Uterus (tissue), 4 donors: Measurements from ENCODE around the gene LCT. TPM values are rescaled to one million over a fixed set of nuclear protein-coding genes. Genes with fewer than 3 reads are reported as not detected.

ENCODE experiments used
- DNase-seq, 2 donors: peaks; one replicate each; pipeline ENCODE4 v3.0.0-alpha.2; 2019 to 2020
- H3K27ac ChIP-seq, 2 donors: fragments of 200-600 bp; sonication (generic); 1 replicate in 1 of 2; 2 replicates in 1 of 2; pipeline ENCODE4 v1.5.1; 2016 to 2018
- H3K27me3 ChIP-seq, 2 donors: fragments of 200-600 bp; sonication (generic); one replicate each; pipeline ENCODE4 v1.5.1; 2018 to 2019; ENCODE audit warnings: control low read depth in 1 of 2
- H3K36me3 ChIP-seq, 2 donors: fragments of 200-600 bp; sonication (generic); one replicate each; pipeline ENCODE4 v1.5.1; 2019; ENCODE audit warnings: control low read depth in 1 of 2
- H3K4me1 ChIP-seq, 2 donors: fragments of 200-600 bp; sonication (generic); one replicate each; pipeline ENCODE4 v1.5.1; 2018 to 2019; ENCODE audit warnings: control low read depth in 1 of 2
- H3K4me3 ChIP-seq, 2 donors: fragments of 200-600 bp; sonication (generic); 1 replicate in 1 of 2; 2 replicates in 1 of 2; pipeline ENCODE4 v1.5.1; 2018 to 2019; ENCODE audit warnings: mild to moderate bottlenecking in 1 of 2
- H3K9me3 ChIP-seq, 2 donors: fragments of 200-600 bp; sonication (generic); one replicate each; pipeline ENCODE4 v1.5.1; 2019; ENCODE audit warnings: control low read depth in 1 of 2
- CTCF ChIP-seq, 4 experiments: fragments of 200-600 bp in 2 of 4; fragments of 450-650 bp in 2 of 4; sonication (generic) in 2 of 4; IDR thresholded peaks; one replicate each; pipeline ENCODE4 v1.5.1; 2016 to 2019; ENCODE audit warnings: antibody characterized with exemption in 4 of 4, mild to moderate bottlenecking in 2 of 4, moderate library complexity in 1 of 4
- POLR2A ChIP-seq, 2 donors: fragments of 450-650 bp; IDR thresholded peaks; one replicate each; pipeline ENCODE4 v1.6.1; 2016; ENCODE audit warnings: antibody characterized with exemption in 2 of 2, mild to moderate bottlenecking in 1 of 2, moderate library complexity in 1 of 2
- intact Hi-C: fragments of 100-400 bp; cut with DNase I; formaldehyde crosslinking; loops from one replicate; pipeline ENCODE4 v1.15.1; 2023; ENCODE audit warnings: low total_unique reads
- total RNA-seq, 4 donors: library from RNA; depleted of rRNA in 3 of 4; stranded (reverse); fragments of >200 nt in 3 of 4; gene quantifications; one replicate each; pipeline versions ENCODE4 v1.1.0 to v1.2.4, GENCODE V29; 2014 to 2023
- donor health status: DM: yes; HTN: yes; CAD: no.

LCT gene
- total RNA-seq, 4 donors from 2014 or later, result 0.07 TPM; not detected in 3

DNA sequence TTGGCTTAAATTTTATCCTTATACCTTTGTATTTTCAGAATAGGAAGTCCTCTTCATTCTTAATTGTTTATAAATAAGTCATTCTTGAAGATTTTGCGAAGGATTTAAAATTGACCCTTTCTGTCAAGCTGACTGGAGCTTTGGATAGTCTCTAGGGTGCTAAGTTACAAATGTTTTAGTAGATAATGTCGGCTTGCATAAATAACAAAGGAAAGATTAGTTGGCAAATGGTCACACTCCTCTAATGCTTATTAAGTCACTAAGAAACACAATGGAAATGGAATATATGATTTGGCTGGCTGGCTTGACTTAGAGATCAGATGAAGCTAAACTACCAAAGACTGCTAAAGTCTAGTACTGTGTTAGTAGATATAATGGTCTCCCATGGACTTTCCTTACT, 54.8 kb downstream of the LCT start:
- no peak overlapping the region for H3K4me3 ChIP-seq
- H3K36me3 ChIP-seq, result no peaks in the 10 kb centered on the region
- no peak for DNase-seq
- H3K27me3 ChIP-seq, result no peaks in the 10 kb centered on the region
- H3K9me3 ChIP-seq, result no peaks in the 10 kb centered on the region
- intact Hi-C loops, result no loop called here
- TF ChIP-seq CTCF (IDR thresholded peaks at IDR 0.05), result no peak
- no peak for TF ChIP-seq POLR2A (IDR thresholded peaks at IDR 0.05)
- H3K4me1 ChIP-seq, result no peaks in the 10 kb centered on the region
- no peak overlapping the region for H3K27ac ChIP-seq

- Histone ChIP-seq H3K4me3 (no peak overlapping the region), H3K27me3 (no peaks in the 10 kb centered on the region), H3K36me3 (no peaks in the 10 kb centered on the region), H3K27ac (no peak overlapping the region), H3K4me1 (no peaks in the 10 kb centered on the region), H3K9me3 (no peaks in the 10 kb centered on the region)
- no peak for DNase-seq
- TF ChIP-seq POLR2A (IDR thresholded peaks at IDR 0.05) (no peak), CTCF (IDR thresholded peaks at IDR 0.05) (no peak)
- intact Hi-C loops, result no loop called here
Observed at GRCh38 chr2:135776367-135776766, 60.6 kb downstream of the LCT start.

DNA sequence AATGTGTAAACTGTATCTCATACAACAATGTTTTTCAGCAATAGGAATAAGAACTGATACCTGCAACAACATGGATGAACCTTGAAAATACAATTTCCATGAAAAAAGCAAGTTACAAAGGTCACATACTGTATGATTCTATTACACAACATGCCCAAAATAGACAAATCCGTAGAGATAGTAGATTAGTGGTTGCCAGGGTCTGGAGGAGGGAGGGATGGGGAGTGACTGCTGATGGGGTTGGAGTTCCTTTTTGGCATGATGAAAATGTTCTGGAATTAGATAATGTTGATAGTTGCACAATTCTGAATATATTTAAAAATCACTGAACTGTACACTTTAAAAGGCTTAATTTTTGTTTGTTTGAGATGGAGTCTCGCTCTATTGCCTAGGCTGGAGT, 61.6 kb downstream of the LCT start:
- DNase-seq, result no peak

GRCh38 chr2:135773917-135774316, 63.1 kb downstream of the LCT start:
- no peak overlapping the region for H3K4me3 ChIP-seq
- H3K36me3 ChIP-seq, result no peaks in the 10 kb centered on the region
- TF ChIP-seq CTCF (IDR thresholded peaks at IDR 0.05), result no peak
- no peaks in the 10 kb centered on the region for H3K9me3 ChIP-seq
- DNase-seq, result no peak
- no peak overlapping the region for H3K27ac ChIP-seq
- no peaks in the 10 kb centered on the region for H3K27me3 ChIP-seq
- intact Hi-C loops, result no loop called here
- no peaks in the 10 kb centered on the region for H3K4me1 ChIP-seq

More for the DNA sequence above, 61.6 kb downstream of the LCT start:
- TF ChIP-seq CTCF (IDR thresholded peaks at IDR 0.05) (no peak), POLR2A (IDR thresholded peaks at IDR 0.05) (no peak)
- intact Hi-C loops, result no loop called here
- H3K4me1 ChIP-seq, result no peaks in the 10 kb centered on the region
- no peaks in the 10 kb centered on the region for H3K36me3 ChIP-seq
- no peak overlapping the region for H3K27ac ChIP-seq
- no peak overlapping the region for H3K4me3 ChIP-seq
- H3K9me3 ChIP-seq, result no peaks in the 10 kb centered on the region
- H3K27me3 ChIP-seq, result no peaks in the 10 kb centered on the region

DNA sequence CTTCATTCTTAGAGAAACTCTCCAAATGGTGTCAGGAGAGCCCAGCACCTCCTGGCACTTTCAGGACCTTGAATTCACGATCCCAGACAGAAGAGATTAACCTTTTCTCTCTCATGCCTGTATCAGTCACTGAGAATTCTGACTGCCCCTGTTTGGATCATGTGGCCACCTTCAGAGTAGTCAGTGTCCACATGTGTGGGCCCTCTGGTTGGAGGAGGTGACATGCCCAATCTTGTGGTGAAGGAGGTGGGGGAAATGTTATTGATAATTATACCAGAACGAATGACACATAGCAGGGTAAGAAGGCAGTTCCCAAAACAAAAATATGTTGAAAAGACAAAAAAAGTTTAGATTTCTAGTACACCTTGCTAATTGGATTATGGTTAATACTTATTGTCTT, 63.7 kb downstream of the LCT start:
- H3K9me3 ChIP-seq, result no peaks in the 10 kb centered on the region
- TF ChIP-seq CTCF (IDR thresholded peaks at IDR 0.05) (no peak), POLR2A (IDR thresholded peaks at IDR 0.05) (no peak)
- no peak overlapping the region for H3K4me3 ChIP-seq
- H3K36me3 ChIP-seq, result no peaks in the 10 kb centered on the region
- H3K27ac ChIP-seq, result no peak overlapping the region
- intact Hi-C loops, result no loop called here
- no peaks in the 10 kb centered on the region for H3K4me1 ChIP-seq
- DNase-seq, result no peak
- H3K27me3 ChIP-seq, result no peaks in the 10 kb centered on the region
